NT2/D1 (cell line): ENCODE measurements around the gene FGFR3.
"Not testable (repeated sequence)": the region's sequence is repeated elsewhere in the genome, so short reads cannot be mapped to it uniquely, and the experiment has no call there.

Experiments
- DNase-seq: peaks from one replicate; pipeline ENCODE4 v3.0.0-alpha.2; 2011; ENCODE audit warnings: low read depth, low spot score
- H3K27me3 ChIP-seq: 2 replicates; pipeline ENCODE4 v1.6.0; 2011; ENCODE audit warnings: mild to moderate bottlenecking; ENCODE audit not compliant: insufficient read length, insufficient read depth
- H3K36me3 ChIP-seq: 2 replicates; pipeline ENCODE4 v1.6.1; 2011; ENCODE audit warnings: mild to moderate bottlenecking, low read length, mixed read lengths; ENCODE audit not compliant: insufficient read depth, insufficient read length
- H3K4me1 ChIP-seq: 2 replicates; pipeline ENCODE4 v1.5.1; 2011; ENCODE audit not compliant: insufficient read depth, insufficient read length
- H3K4me3 ChIP-seq: 2 replicates; pipeline ENCODE4 v1.5.1; 2011; ENCODE audit warnings: low read depth; ENCODE audit not compliant: insufficient read length
- H3K9ac ChIP-seq: 2 replicates; pipeline ENCODE4 v1.6.0; 2011; ENCODE audit warnings: low read depth; ENCODE audit not compliant: insufficient read length
- H3K9me3 ChIP-seq: 2 replicates; pipeline ENCODE4 v1.5.1; 2011; ENCODE audit warnings: mild to moderate bottlenecking, low read length; ENCODE audit not compliant: insufficient read depth
- SUZ12 ChIP-seq: IDR thresholded peaks from 2 replicates; pipeline ENCODE4 v1.6.1; 2011; ENCODE audit not compliant: insufficient read length, insufficient read depth; ENCODE audit errors: extremely low read depth
- YY1 ChIP-seq: IDR thresholded peaks from 2 replicates; pipeline ENCODE4 v1.6.1; 2011; ENCODE audit not compliant: insufficient read length, insufficient read depth
- ZNF274 ChIP-seq: IDR thresholded peaks from 2 replicates; pipeline ENCODE4 v1.6.1; 2011; ENCODE audit warnings: mild to moderate bottlenecking, low read depth, low read length

The FGFR3 gene

GRCh38 chr4:1836650-1837049 is 43.6 kb downstream of the FGFR3 start:
- TF ChIP-seq SUZ12 (no peak), YY1 (no peak), ZNF274 (no peak)
- Histone ChIP-seq H3K4me3 (no peak overlapping the region), H3K4me1 (no peaks in the 10 kb centered on the region), H3K36me3 (peaks cover 89% of the 10 kb centered on the region), H3K9ac (no peak overlapping the region), H3K27me3 (no peaks in the 10 kb centered on the region), H3K9me3 (no peaks in the 10 kb centered on the region)
- no peak for DNase-seq

GRCh38 chr4:1837069-1837468 is 44.0 kb downstream of the FGFR3 start:
- Histone ChIP-seq H3K9me3 (no peaks in the 10 kb centered on the region), H3K36me3 (peaks cover 89% of the 10 kb centered on the region), H3K4me1 (no peaks in the 10 kb centered on the region), H3K27me3 (no peaks in the 10 kb centered on the region), H3K9ac (no peak overlapping the region), H3K4me3 (no peak overlapping the region)
- DNase-seq = no peak
- TF ChIP-seq SUZ12 (no peak), YY1 (no peak), ZNF274 (no peak)

- TF ChIP-seq SUZ12 (no peak), YY1 (no peak), ZNF274 (no peak)
- no peak for DNase-seq
- H3K4me1 ChIP-seq = no peaks in the 10 kb centered on the region
- H3K9ac ChIP-seq = no peak overlapping the region
- H3K4me3 ChIP-seq = no peak overlapping the region
- H3K27me3 ChIP-seq = no peaks in the 10 kb centered on the region
- no peaks in the 10 kb centered on the region for H3K9me3 ChIP-seq
- H3K36me3 ChIP-seq = peaks cover 89% of the 10 kb centered on the region
These were observed 46.2 kb downstream of the FGFR3 start for GRCh38 chr4:1839282-1839681.

- no peaks in the 10 kb centered on the region for H3K4me1 ChIP-seq
- DNase-seq = no peak
- no peaks in the 10 kb centered on the region for H3K9me3 ChIP-seq
- TF ChIP-seq YY1 (no peak), ZNF274 (no peak), SUZ12 (no peak)
- H3K4me3 ChIP-seq = no peak overlapping the region
- H3K9ac ChIP-seq = no peak overlapping the region
- peaks cover 87% of the 10 kb centered on the region for H3K36me3 ChIP-seq
- no peaks in the 10 kb centered on the region for H3K27me3 ChIP-seq
These were observed 48.3 kb downstream of the FGFR3 start for GRCh38 chr4:1841201-1841886.

- Histone ChIP-seq H3K4me1 (no peaks in the 10 kb centered on the region), H3K4me3 (no peak overlapping the region), H3K9ac (no peak overlapping the region), H3K27me3 (no peaks in the 10 kb centered on the region), H3K36me3 (peaks cover 87% of the 10 kb centered on the region), H3K9me3 (no peaks in the 10 kb centered on the region)
- DNase-seq = no peak
- TF ChIP-seq YY1 (no peak), ZNF274 (no peak), SUZ12 (no peak)
These were observed 48.8 kb downstream of the FGFR3 start for GRCh38 chr4:1841887-1842210.

GRCh38 chr4:1842339-1842895 is 49.3 kb downstream of the FGFR3 start:
- TF ChIP-seq SUZ12 (no peak), YY1 (no peak), ZNF274 (no peak)
- Histone ChIP-seq H3K9me3 (no peaks in the 10 kb centered on the region), H3K4me3 (no peak overlapping the region), H3K4me1 (no peaks in the 10 kb centered on the region), H3K27me3 (no peaks in the 10 kb centered on the region), H3K9ac (no peak overlapping the region), H3K36me3 (peaks cover 87% of the 10 kb centered on the region)
- no peak for DNase-seq

- Histone ChIP-seq H3K9me3 (no peaks in the 10 kb centered on the region), H3K36me3 (peaks cover 89% of the 10 kb centered on the region), H3K4me1 (no peaks in the 10 kb centered on the region), H3K9ac (no peak overlapping the region), H3K4me3 (no peak overlapping the region), H3K27me3 (no peaks in the 10 kb centered on the region)
- TF ChIP-seq YY1 = no peak
- TF ChIP-seq ZNF274 = no peak
- TF ChIP-seq SUZ12 = no peak
- no peak for DNase-seq
These were observed 49.9 kb downstream of the FGFR3 start for GRCh38 chr4:1842993-1843448.

- Histone ChIP-seq H3K4me1 (no peaks in the 10 kb centered on the region), H3K9me3 (no peaks in the 10 kb centered on the region), H3K9ac (no peak overlapping the region), H3K36me3 (peaks cover 85% of the 10 kb centered on the region), H3K4me3 (no peak overlapping the region), H3K27me3 (no peaks in the 10 kb centered on the region)
- DNase-seq = no peak
- TF ChIP-seq YY1 = no peak
- no peak for TF ChIP-seq SUZ12
- TF ChIP-seq ZNF274 = no peak
These were observed 50.8 kb downstream of the FGFR3 start for GRCh38 chr4:1843852-1844251.

GRCh38 chr4:1844618-1845017 is 51.5 kb downstream of the FGFR3 start:
- not testable (repeated sequence) for H3K9ac ChIP-seq, H3K9me3 ChIP-seq, H3K4me3 ChIP-seq, H3K4me1 ChIP-seq, H3K27me3 ChIP-seq, DNase-seq
- H3K36me3 ChIP-seq = peaks cover 80% of the 10 kb centered on the region
